T-helper 2 cell (primary cell): ENCODE measurements around the gene CALML4.
"Not testable (repeated sequence)": the region's sequence is repeated elsewhere in the genome, so short reads cannot be mapped to it uniquely, and the experiment has no call there.

Experiments
- DNase-seq, 5 experiments: peaks; one replicate each; pipeline versions ENCODE4 v3.0.0 to v3.0.0-alpha.2; 2012 to 2022

The CALML4 gene

DNA sequence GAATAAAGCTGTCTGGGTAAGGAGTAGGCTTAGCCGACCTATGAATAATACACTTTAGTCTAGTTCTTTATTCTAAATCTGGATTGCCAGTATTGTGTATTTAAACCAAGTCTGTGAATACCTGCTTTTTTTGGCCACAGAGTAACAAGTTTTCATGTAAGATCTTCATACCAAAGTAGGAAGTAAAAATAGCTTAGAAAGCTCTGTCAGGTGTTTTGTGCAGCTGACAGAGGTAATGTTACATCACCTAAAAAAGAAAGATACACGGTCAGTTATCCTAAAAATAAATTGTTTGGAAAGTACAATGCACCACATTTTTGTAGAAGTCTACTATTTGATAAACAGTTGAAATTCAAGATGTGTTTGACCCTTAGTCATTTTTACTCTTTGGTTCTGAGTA is 16.5 kb downstream of the CALML4 start:
- no peak for DNase-seq

DNA sequence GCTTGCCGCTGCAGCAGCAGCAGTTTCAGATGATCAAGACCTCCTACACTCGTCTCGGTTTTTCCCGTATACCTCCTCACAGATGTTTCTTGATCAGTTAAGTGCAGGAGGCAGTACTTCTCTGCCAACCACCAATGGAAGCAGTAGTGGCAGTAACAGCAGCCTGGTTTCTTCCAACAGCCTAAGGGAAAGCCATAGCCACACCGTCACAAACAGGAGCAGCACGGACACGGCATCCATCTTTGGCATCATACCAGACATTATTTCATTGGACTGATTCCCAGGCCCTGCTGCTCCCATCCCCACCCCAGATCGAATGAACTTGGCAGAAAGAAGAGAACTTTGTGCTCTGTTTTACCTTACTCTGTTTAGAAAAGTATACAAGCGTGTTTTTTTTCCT is 17.6 kb downstream of the CALML4 start:
- DNase-seq: no peak

DNA sequence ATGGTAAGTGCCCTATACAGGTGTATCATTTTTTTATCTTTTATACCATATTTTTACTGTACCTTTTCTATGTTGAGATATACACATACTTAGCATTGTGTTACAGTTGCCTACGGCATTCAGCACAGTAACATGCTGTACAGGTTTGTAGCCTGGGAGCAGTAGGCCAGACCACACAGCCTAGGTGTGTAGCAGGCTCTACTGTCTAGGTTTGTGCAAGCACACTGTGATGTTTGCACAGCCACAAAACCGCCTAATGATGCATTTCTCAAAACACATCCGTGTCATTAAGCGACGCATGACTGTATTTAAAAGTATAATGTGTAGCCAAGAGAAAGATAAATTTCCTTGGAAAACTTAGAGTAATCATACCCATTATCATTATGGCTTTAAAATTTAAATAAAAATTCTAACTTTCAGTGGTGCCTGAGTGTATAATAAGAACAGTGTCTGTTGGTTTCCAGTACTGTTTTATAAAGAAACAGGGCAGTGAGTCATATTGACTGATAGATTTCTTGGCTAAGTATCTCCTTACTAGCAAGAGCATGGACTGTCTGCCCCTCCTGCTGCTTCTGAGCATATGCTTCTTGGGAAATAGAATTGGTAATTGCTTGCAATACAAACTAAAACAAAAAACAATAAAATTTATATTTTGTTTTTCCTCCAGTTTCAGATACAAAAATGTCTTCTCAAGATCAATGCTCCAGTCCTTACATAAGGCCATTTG is 18.3 kb downstream of the CALML4 start:
- DNase-seq: no peak

DNA sequence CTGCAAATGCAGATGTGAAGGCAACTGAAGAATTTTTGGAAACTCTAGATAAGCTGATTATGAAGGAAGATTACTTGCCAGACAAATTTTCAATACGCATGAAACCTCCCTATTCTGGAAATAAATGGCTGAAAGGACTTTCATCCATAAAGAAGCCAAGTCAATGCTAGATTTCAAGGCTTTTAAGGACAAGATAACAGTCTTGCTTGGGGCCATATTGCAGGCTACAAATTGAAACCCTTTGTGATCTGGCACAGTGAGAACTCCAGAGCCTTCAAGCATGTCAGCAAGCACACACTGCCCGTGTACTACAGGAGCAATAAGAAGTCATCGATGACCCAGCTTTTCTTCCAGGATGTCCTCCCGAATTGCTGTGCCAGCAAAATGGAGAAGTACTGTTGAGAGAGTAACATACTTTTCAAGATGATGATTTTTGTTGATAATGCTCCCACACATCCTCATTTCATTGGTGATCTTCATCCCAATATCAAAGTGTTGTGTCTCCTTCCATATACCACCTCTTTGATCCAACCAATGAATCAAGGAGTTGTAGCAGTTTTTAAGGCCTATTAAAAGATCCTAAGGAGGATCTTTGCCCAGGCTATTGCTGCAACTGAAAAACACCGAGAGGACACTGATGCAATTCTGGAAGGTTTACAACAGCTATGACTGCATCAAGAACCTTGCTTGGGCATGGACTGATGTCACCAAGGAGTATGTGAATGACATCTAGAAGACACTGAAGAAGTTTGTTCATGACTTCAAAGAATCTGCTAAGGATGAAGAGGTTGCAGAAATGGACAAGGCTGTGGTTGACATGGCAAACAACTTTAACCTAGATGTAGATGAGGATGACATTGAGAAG is 20.3 kb downstream of the CALML4 start:
- DNase-seq: no peak

DNA sequence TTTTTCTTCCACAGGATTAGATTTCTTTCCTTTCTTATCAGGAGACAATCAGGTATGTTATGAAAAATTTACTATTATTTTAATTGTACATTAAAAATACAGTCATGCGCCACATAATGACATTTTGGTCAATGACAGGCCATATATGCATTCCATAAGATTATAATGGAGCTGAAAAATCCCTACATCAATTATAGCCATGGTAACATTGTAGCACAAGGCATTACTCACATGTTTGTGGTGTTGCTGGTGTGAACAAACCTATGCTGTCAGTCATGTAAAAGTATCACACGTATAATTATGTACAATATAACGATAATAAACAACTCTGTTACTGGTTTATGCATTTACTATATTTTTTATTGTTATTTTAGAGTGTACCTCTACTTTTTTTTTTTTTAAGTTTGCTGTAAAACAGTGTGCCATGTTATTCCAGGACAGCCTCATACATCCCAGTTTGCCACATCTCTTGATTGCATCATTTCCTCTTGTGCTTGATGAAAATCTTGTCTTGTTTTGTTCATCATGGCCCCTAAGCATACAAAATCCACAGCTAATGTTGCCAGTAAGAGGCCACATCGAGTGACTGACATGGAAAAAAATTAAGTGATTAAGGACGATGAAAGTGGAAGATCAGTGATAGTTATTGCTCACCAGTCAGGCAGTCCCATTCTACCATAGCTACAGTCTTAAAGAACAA is 21.4 kb downstream of the CALML4 start:
- DNase-seq: no peak

DNA sequence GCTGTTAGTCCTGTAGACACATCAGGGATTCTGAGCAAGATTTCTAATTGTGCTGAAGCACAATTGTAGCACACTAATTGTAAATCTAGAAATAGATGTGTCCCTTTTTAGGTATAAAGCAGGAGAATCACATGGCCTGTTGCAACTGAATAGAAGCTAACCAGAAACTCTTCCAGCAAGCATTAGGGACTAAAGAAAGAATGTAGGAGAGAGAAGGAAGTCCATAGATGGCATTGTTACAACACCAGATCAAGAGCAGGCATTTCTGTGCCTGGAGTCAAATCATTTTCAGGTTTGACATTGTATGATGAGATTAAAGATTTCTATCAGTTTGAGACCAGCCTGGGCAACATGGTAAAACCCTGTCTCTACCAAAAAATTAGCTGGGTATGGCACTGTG is 27.4 kb downstream of the CALML4 start:
- DNase-seq: no peak

DNA sequence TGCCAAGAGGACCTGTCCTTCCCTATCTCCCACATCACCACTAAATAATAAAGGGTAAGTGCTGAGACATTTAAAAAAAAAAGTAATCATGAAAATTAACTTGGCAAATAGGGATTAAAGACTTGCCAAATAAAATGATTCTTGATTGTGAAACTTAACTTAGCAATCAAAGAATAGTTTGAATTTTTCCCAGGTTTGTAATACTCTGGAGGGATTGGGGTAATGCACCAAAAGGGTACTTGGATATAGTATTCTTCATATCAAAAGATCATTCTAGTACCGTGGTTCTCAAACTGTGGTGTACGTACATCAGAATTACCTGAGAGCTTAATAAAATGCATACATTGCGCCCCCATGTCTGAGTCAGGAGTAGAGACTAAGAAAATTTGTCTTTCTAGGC is 28.5 kb downstream of the CALML4 start:
- no peak for DNase-seq

DNA sequence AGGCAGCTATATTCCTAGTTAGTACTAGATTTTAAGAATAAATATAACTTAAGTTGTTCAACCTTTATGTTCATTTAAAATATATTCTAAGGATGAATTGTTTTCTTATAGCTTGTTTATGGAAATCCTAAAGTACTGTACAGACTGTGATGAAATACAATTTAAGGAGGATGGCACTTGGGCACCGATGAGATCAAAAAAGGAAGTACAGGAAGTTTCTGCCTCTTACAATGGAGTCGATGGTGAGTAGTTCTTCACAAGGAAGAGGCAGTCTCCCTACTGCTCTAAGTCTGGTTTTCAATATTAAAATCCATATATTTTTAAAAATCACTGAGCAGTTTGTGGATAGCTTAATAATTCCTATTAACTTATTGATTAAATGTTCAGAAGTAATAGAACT is 29.6 kb downstream of the CALML4 start:
- DNase-seq: no peak

DNA sequence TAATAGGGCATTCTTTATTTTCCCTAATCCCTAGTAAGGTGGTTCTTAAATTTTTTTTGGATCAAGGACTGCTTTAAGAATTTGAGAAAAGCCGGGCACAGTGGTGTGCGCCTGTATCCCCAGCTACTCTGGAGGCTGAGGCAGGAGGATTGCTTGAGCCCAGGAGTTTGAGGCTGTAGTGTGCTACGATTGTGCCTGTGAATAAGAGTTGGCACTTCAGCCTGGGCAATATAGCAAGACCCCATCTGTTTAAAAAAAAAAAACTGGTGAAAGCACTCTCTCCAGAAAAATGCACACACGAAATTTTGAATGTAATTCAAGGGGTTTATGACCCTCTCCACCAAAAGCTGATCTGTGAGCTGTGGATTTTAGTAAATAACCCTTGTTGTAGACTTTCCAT is 32.0 kb downstream of the CALML4 start:
- DNase-seq: no peak

DNA sequence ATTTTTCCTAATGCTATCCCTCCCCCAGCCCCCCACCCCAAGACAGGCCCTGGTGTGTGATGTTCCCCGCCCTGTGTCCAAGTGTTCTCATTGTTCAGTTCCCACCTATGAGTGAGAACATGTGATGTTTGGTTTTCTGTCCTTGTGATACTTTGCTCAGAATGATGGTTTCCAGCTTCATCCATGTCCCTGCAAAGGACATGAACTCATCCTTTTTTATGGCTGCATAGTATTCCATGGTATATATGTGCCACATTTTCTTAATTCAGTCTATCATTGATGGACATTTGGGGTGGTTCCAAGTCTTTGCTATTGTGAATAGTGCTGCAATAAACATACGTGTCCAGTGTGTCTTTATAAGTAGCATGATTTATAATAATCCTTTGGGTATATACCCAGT is 33.1 kb downstream of the CALML4 start:
- DNase-seq: not testable (repeated sequence)

DNA sequence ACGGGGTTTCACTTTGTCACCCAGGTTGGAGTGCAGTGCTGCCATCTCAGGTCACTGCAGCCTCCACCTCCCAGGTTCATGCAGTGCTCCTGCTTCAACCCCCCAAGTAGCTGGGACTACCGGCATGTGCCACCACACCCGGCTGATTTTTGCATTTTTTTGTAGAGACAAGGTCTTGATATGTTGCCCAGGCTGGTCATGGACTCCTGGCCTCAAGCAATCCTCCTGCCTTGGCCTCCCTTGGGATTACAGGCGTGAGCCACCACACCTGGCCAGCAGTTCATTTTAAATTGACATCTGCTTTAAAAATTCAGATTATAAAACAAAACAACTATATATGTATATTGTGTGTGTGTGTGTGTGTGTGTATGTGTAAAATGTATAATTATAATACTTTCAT is 38.3 kb downstream of the CALML4 start:
- DNase-seq: no peak

DNA sequence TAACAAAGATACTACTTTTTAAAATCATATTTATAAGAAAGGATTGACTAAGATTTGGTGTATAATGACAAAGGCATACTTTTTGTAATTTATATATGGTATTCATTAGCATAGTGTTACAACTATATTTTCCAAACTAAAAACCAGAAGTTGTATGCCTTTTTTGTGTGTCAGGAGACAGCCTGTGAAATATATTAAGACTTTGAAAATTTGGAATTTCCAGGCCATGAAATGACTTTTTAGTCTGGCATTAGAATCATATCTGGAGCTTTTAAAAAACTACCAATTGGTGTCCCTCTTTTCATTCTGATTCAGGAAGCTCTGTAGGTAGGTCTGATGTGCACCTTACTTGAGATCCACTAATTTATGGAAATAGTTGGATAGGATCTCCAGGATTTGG is 41.9 kb downstream of the CALML4 start:
- DNase-seq: no peak

DNA sequence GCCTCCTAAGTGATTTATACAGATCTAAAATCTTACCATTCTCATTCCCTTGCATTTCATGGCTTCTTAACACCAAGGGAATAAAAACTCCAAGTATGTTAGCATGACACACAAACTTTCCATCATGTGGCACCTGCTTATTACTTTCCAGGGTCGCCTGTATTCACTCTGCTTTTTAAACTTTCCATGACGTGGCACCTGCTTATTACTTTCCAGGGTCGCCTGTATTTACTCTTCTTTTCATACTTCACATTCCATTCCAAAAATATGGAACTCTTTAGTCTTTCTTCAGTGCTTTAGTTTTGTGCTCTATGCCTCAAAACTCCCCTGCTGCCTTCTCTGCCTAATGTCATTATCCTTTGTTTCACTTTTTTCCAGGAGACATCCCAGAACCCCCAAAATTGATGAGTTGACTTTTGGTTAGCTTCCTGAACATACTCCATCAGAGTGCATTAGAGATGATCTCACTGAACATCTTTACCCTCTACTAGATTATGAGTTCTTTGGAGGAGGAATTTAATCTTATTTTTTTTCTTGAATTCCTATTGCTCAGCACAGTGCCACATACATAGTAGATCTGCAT is 47.0 kb downstream of the CALML4 start:
- DNase-seq: no peak

DNA sequence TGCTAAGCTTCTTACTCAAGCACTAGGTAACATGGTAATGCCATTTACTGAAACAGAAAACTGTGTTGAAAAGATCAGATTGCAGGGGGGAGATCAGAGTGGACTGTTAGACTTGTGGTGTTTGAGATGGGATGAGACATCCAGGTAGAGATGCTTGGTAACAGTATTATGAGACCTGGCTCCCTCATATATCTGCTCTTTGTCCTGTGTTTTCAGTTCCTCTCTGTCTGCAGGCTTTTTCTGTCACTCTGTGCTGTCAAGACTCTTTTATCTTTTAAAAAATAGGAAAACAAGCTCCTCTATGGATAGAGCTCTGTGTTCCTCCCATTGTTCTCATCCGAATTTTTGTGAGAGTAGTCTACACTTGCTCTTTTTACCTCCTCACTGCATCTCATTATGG is 48.1 kb downstream of the CALML4 start:
- no peak for DNase-seq

DNA sequence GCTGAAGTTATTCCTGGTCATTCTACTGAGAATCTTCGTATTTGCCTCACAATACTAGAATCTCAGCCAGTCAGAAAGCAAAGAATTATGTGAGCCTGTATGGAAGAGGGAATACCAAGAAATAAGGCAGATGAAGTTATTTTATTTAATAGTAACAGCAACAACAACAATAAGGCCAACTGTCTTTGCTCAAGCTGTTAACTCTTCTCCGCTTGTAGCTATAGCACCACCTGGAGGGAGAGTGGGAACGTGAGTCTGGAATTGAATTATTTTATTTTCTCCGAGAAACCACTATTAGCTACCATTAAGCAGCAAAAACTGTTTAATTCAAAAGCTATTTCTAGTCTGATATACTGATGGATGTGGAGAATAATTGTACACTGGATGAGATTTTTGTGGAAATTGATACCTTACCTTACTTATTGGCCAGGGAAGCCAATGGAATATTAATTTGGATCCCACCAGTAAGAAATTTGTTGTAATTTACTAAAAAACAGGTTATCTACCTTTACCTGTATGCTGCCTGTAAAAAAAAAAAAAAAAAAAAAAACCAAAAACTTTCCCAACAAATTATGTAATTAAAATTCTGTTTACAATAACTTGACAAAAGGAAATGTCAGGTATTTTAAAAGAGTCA is 50.1 kb downstream of the CALML4 start:
- DNase-seq: peak in 2 of 5 experiments; percentile 2 to 16

DNA sequence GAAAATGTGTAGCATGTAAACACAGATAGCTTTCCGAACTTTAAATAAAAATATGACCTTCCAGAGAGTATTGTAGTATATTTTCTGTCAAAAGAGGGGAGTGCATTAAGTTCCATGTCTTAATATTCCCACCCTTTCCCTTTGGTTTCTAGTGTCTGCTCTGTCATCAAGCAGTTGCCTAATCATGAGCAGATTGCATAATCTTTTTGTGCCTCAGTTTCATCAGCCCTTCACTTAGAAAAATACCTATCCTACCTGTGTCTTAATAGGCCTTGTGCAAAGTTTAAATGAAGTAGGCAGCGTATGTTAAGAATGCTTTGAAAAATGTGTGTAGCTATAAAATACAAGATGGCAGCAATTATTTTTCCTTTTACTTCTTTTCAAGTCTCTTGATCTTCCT is 52.8 kb downstream of the CALML4 start:
- no peak for DNase-seq

DNA sequence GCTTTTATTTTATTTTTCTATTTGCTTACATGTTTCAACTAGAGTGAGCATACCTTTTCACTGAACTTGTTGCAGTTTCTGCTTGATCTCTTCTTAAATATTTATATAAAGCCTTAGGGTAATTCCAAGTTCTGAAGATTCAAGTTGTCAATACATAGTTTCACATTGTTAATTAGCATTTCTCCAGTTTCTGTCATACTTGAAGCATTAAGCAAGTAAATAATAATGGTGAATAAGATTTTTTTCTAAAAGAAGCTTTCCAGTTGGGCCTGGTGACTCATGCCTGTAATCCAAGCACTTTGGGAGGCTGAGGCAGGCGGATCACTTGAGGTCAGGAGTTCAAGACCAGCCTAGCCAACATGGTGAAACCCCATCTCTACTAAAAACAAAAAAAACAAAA is 53.9 kb downstream of the CALML4 start:
- no peak for DNase-seq

DNA sequence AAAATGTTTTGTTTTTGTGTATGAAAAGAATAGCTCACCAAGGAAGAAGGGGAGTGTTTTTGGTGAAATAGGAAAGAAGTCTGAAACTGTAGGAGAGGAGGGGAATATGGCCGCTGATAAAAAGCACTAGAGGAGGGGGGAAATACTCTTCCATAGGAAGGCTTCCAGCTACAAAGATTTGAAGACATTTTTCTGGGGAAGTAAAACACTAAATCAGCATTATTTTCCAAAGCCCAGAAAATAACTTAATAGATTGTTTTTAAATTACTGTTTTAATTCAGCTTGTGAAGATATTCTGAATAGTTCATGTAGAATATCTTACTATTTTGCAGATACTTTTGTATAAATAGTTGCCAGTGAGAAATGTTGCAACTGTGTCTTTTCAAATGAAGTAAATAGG is 54.9 kb downstream of the CALML4 start:
- DNase-seq: no peak

DNA sequence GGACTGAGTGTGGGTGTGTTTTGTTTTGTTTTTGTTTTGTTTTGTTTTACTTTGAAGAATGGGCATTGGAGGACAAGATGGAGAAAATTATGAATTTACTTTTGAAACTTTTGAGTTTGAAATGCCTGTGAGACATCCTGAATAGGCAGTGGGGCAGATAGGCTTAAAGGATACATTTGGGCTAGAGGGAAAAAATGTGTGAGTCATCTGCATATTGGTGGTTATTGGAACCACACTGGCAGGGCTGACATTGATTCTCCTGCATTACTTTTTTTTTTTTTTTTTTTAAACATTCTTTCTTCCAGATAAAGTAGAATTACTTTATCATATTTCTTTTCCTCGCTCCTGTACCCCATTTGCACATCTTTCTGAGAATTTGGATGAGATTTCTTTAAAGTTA is 56.1 kb downstream of the CALML4 start:
- no peak for DNase-seq

DNA sequence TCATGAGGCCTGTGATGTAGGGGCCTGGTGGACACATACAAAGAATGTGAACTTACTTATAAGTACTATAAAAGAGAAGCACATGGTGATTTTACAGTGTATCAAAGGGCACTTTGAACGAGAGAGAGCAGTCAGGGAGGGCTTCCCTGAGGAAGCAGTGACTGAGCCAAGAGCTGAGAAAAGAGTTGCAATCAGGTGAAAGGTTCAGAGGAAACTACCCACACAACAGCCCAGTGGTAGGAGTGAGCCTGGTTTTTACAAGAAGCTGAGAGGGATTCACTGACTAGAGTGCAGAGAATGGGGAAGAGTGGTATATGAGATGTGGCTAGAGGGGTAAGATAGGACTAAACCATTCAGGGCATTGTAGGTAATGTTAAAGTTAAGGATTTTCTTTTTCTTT is 57.1 kb downstream of the CALML4 start:
- no peak for DNase-seq

DNA sequence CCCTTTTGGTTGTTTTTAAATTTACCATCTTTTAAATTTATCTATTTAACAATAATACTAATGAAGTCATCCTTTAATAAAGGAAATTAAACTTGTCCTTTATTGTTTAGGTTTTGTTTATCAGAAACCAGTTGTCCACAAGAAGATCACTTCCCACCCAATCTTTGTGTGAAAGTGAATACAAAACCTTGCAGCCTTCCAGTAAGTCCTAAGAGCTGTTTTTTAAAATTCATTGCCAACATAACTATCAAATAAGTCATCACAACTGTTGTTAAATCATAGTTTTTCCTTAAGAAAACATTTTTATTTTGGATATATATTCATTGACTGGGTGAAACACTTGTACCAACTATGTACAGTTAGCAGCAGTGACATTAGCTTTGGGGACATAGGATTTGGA is 59.4 kb downstream of the CALML4 start:
- DNase-seq: no peak

DNA sequence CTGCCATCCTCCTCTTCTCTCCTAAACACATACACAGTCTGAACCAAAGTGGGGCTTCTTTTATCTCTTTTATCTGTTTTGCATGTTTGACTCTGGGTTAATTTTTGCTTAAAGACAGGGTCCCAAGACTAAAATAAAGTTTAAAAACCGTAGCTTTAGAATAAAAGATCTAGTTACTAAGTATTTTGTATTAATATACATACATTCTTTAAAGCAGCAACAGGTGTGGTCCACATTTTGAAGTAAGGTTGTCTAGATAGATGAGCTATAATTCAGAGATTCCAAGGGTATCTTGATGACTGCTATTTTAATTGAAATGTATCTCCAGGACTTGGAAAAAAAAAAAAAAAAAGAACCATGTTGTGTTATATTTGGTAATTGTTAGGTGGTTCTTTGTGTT is 61.3 kb downstream of the CALML4 start:
- no peak for DNase-seq

DNA sequence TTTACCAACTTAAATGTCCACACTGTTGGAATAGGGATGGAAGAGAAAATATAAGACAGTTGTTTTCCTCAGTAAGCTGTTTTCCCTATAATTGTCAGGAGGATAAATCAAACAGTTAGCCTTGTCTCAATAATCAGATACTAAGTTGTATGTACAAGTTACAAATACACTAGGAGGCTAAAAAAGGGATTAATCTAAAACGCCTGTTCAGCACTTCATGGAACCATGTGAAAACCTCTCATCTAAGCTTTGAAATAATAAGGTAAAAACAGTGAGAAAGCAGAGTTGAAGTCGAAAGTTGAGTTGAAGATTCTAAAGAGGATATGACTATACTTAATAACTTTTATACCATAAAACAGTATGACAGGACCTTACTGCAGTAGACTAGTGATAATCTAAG is 62.0 kb downstream of the CALML4 start:
- DNase-seq: no peak
